ENCODE measurements around the gene CARD6.
A peak's percentile ranks its signal among the peaks of the same experiment; 100 is the strongest.

CARD6 gene

GRCh38 chr5:40812125-40812524 is 29.0 kb upstream of the CARD6 start:
- ATAC-seq: no peak
- TF ChIP-seq ESRRG (CRISPR knock-in tag; IDR thresholded peaks at IDR 0.05): no peak

DNA sequence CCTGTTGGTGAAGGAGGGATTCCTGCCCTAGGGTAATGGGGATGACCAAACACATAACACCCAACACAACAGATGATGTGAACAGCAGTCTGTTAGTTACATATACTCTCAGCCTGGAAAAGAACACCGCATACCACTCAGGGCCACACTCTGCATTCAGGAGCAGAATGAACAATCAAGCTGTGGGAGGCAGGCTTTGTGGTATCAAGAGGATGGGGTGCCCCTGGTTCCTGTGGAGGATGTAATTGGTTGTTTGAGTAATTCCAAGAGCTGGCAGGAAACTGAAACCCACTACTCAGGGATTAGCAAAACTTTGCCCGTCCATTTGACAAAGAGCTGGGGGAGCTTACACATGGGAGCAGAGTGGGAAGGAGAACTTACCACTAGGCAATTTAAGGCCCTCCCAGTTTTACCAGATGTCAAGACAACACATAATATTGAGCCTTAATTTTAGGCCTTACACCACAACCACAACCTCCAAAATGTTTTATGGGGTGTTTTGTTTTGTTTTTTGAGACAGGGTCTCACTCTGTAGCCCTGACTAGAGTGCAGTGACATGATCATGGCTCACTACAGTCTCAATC is 27.4 kb upstream of the CARD6 start:
- TF ChIP-seq TCF4 (CRISPR knock-in tag; IDR thresholded peaks at IDR 0.05; ENCODE audit: borderline replicate concordance): no peak
- TF ChIP-seq, protein P1, sequence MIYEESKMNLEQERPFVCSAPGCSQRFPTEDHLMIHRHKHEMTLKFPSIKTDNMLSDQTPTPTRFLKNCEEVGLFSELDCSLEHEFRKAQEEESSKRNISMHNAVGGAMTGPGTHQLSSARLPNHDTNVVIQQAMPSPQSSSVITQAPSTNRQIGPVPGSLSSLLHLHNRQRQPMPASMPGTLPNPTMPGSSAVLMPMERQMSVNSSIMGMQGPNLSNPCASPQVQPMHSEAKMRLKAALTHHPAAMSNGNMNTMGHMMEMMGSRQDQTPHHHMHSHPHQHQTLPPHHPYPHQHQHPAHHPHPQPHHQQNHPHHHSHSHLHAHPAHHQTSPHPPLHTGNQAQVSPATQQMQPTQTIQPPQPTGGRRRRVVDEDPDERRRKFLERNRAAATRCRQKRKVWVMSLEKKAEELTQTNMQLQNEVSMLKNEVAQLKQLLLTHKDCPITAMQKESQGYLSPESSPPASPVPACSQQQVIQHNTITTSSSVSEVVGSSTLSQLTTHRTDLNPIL (CRISPR knock-in tag; IDR thresholded peaks at IDR 0.05; ENCODE audit: low read depth): no peak
- no peak for ATAC-seq

GRCh38 chr5:40823459-40823858 is 17.7 kb upstream of the CARD6 start:
- no peak for TF ChIP-seq ISL1 (CRISPR knock-in tag; IDR thresholded peaks at IDR 0.05)
- no peak for TF ChIP-seq BACH2 (CRISPR knock-in tag; IDR thresholded peaks at IDR 0.05; ENCODE audit: borderline replicate concordance)
- TF ChIP-seq ZFP30 (CRISPR knock-in tag; IDR thresholded peaks at IDR 0.05): no peak
- TF ChIP-seq CSDC2 (CRISPR knock-in tag; IDR thresholded peaks at IDR 0.05): no peak
- TF ChIP-seq, protein P2, sequence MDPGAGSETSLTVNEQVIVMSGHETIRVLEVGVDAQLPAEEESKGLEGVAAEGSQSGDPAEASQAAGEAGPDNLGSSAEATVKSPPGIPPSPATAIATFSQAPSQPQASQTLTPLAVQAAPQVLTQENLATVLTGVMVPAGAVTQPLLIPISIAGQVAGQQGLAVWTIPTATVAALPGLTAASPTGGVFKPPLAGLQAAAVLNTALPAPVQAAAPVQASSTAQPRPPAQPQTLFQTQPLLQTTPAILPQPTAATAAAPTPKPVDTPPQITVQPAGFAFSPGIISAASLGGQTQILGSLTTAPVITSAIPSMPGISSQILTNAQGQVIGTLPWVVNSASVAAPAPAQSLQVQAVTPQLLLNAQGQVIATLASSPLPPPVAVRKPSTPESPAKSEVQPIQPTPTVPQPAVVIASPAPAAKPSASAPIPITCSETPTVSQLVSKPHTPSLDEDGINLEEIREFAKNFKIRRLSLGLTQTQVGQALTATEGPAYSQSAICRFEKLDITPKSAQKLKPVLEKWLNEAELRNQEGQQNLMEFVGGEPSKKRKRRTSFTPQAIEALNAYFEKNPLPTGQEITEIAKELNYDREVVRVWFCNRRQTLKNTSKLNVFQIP (CRISPR knock-in tag; IDR thresholded peaks at IDR 0.05; ENCODE audit: borderline replicate concordance, low read depth): no peak
- no peak for TF ChIP-seq TOX (CRISPR knock-in tag; IDR thresholded peaks at IDR 0.05; ENCODE audit: borderline replicate concordance)
- TF ChIP-seq, protein P1 (CRISPR knock-in tag; IDR thresholded peaks at IDR 0.05; ENCODE audit: low read depth): no peak
- TF ChIP-seq PPARA (CRISPR knock-in tag; IDR thresholded peaks at IDR 0.05; ENCODE audit: borderline replicate concordance): no peak
- TF ChIP-seq SNAI2 (CRISPR knock-in tag; IDR thresholded peaks at IDR 0.05): no peak
- no peak for TF ChIP-seq ZNF70 (CRISPR knock-in tag; IDR thresholded peaks at IDR 0.05)
- no peak for TF ChIP-seq ESRRG (CRISPR knock-in tag; IDR thresholded peaks at IDR 0.05)
- TF ChIP-seq RARB (CRISPR knock-in tag; IDR thresholded peaks at IDR 0.05): no peak
- TF ChIP-seq, protein P3, sequence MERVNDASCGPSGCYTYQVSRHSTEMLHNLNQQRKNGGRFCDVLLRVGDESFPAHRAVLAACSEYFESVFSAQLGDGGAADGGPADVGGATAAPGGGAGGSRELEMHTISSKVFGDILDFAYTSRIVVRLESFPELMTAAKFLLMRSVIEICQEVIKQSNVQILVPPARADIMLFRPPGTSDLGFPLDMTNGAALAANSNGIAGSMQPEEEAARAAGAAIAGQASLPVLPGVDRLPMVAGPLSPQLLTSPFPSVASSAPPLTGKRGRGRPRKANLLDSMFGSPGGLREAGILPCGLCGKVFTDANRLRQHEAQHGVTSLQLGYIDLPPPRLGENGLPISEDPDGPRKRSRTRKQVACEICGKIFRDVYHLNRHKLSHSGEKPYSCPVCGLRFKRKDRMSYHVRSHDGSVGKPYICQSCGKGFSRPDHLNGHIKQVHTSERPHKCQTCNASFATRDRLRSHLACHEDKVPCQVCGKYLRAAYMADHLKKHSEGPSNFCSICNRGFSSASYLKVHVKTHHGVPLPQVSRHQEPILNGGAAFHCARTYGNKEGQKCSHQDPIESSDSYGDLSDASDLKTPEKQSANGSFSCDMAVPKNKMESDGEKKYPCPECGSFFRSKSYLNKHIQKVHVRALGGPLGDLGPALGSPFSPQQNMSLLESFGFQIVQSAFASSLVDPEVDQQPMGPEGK (CRISPR knock-in tag; IDR thresholded peaks at IDR 0.05; ENCODE audit: borderline replicate concordance): no peak
- no peak for TF ChIP-seq TCF4 (CRISPR knock-in tag; IDR thresholded peaks at IDR 0.05; ENCODE audit: borderline replicate concordance)
- no peak for TF ChIP-seq GLIS3 (CRISPR knock-in tag; IDR thresholded peaks at IDR 0.05)
- no peak for TF ChIP-seq ZNF8 (CRISPR knock-in tag; IDR thresholded peaks at IDR 0.05)
- no peak for TF ChIP-seq ARNTL (CRISPR knock-in tag; IDR thresholded peaks at IDR 0.05; ENCODE audit: borderline replicate concordance, low read depth)
- peak; percentile 28 for ATAC-seq

GRCh38 chr5:40825461-40826043 is 15.6 kb upstream of the CARD6 start:
- TF ChIP-seq GLIS3 (CRISPR knock-in tag; IDR thresholded peaks at IDR 0.05): 0 out of 2 replicates have a peak, but pooled peaks have one; percentile 34
- peak; percentile 32 for ATAC-seq

- no peak for ATAC-seq
- TF ChIP-seq ZNF565 (CRISPR knock-in tag; conservative IDR thresholded peaks at IDR 0.05; ENCODE audit: low read depth) (no peak), ZFP3 (CRISPR knock-in tag; IDR thresholded peaks at IDR 0.05) (no peak), CSDC2 (CRISPR knock-in tag; IDR thresholded peaks at IDR 0.05) (no peak), ESRRG (CRISPR knock-in tag; IDR thresholded peaks at IDR 0.05) (no peak), OSR1 (CRISPR knock-in tag; IDR thresholded peaks at IDR 0.05) (no peak)
- TF ChIP-seq, protein P4, sequence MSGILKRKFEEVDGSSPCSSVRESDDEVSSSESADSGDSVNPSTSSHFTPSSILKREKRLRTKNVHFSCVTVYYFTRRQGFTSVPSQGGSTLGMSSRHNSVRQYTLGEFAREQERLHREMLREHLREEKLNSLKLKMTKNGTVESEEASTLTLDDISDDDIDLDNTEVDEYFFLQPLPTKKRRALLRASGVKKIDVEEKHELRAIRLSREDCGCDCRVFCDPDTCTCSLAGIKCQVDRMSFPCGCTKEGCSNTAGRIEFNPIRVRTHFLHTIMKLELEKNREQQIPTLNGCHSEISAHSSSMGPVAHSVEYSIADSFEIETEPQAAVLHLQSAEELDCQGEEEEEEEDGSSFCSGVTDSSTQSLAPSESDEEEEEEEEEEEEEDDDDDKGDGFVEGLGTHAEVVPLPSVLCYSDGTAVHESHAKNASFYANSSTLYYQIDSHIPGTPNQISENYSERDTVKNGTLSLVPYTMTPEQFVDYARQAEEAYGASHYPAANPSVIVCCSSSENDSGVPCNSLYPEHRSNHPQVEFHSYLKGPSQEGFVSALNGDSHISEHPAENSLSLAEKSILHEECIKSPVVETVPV (CRISPR knock-in tag; IDR thresholded peaks at IDR 0.05): peak; percentile 80; the same call in 1 of the 2 replicates
These were observed 14.5 kb upstream of the CARD6 start for GRCh38 chr5:40826489-40827187.

Data from SK-N-SH treated with all-trans-retinoic acid at 6 μM for 48 hours (cell line).